KG1 (cell line): ENCODE measurements around the gene MX2.

Experiments
- DNase-seq: peaks from one replicate; lab custom pipeline; 2025; lab: John Stamatoyannopoulos, UW

The MX2 gene

GRCh38 chr21:41438425-41439113 is 76.7 kb downstream of the MX2 start:
- DNase-seq = no peak

- no peak for DNase-seq
Observed at GRCh38 chr21:41439248-41439647, 77.4 kb downstream of the MX2 start.

- no peak for DNase-seq
Observed at GRCh38 chr21:41441546-41441945, 79.7 kb downstream of the MX2 start.

GRCh38 chr21:41442481-41443186 is 80.8 kb downstream of the MX2 start:
- DNase-seq = no peak

- no peak for DNase-seq
Observed at GRCh38 chr21:41443562-41443961, 81.7 kb downstream of the MX2 start.

GRCh38 chr21:41444703-41445464 is 83.1 kb downstream of the MX2 start:
- no peak for DNase-seq

GRCh38 chr21:41445465-41445862 is 83.6 kb downstream of the MX2 start:
- no peak for DNase-seq

- DNase-seq = no peak
Observed at GRCh38 chr21:41446586-41446985, 84.8 kb downstream of the MX2 start.

GRCh38 chr21:41447356-41447755 is 85.5 kb downstream of the MX2 start:
- DNase-seq = no peak

- no peak for DNase-seq
Observed at GRCh38 chr21:41449613-41450012, 87.8 kb downstream of the MX2 start.

- no peak for DNase-seq
Observed at GRCh38 chr21:41451753-41452676, 90.2 kb downstream of the MX2 start.

GRCh38 chr21:41453198-41453597 is 91.4 kb downstream of the MX2 start:
- no peak for DNase-seq

- no peak for DNase-seq
Observed at GRCh38 chr21:41453761-41454160, 91.9 kb downstream of the MX2 start.

GRCh38 chr21:41458121-41458520 is 96.3 kb downstream of the MX2 start:
- no peak for DNase-seq

- no peak for DNase-seq
Observed at GRCh38 chr21:41458559-41458958, 96.7 kb downstream of the MX2 start.
